ENCODE data around the gene TH. TPM values are rescaled to one million over a fixed set of nuclear protein-coding genes. Genes with fewer than 3 reads are reported as not detected.

Gene TH
- polyA plus RNA-seq, 2 of the 4 experiments (the other 2 are of a cell fraction) = not detected

- no peak for DNase-seq (ENCODE audit: low read depth in 1 of 2, low spot score in 1 of 2)
- ChIA-PET POLR2A (no interaction called here), CTCF (interaction anchor here (1.0 to 5.2 kb wide), 8 partner anchors 9 to 213 kb away, joined by 3 to 30 read pairs (median 11); no protein-coding TSS in a partner anchor)
- TF ChIP-seq HOXB13 (CRISPR knock-in tag; IDR thresholded peaks at IDR 0.05; ENCODE audit: low read depth) = no peak
- no peak for TF ChIP-seq ZNF302 (CRISPR knock-in tag; IDR thresholded peaks at IDR 0.05)
- Histone ChIP-seq H3K4me3 (no peak overlapping the region), H3K27ac (peak overlapping the region in 1 of 2 experiments; percentile 80; a peak in 1 of 6 replicates), H3K4me1 (peaks cover 25% of the 10 kb centered on the region), H3K4me2 (no peak overlapping the region), H3K9me3 (no peaks in the 10 kb centered on the region)
- no peak for ATAC-seq
- FAIRE-seq = no peak
- WGBS (ENCODE audit: missing lambda C conversion rate) = 72% methylated on average over 19 of the region's 24 CpGs
These were observed 36.4 kb upstream of the TH start for GRCh38 chr11:2207773-2208621.

GRCh38 chr11:2207212-2207611 is 35.6 kb upstream of the TH start:
- WGBS (ENCODE audit: missing lambda C conversion rate) = 79% methylated on average over 4 of the region's 11 CpGs
- no peak overlapping the region for H3K27ac ChIP-seq
- ATAC-seq = no peak
- no peak overlapping the region for H3K4me3 ChIP-seq
- H3K9me3 ChIP-seq = no peaks in the 10 kb centered on the region
- FAIRE-seq = no peak
- no peak for TF ChIP-seq CBX2 (IDR thresholded peaks at IDR 0.05; ENCODE audit: borderline replicate concordance, low read depth)
- no peak for TF ChIP-seq ZC3H11A (IDR thresholded peaks at IDR 0.05)
- no peak for TF ChIP-seq ZFP36 (IDR thresholded peaks at IDR 0.05; ENCODE audit: borderline replicate concordance, partially characterized antibody)
- no peak for TF ChIP-seq GATA3 (IDR thresholded peaks at IDR 0.05; ENCODE audit: borderline replicate concordance)
- TF ChIP-seq TFCP2L1 (CRISPR knock-in tag; IDR thresholded peaks at IDR 0.05) = no peak
- no peak for TF ChIP-seq CHD2 (IDR thresholded peaks at IDR 0.05; ENCODE audit: low read length, partially characterized antibody)
- no peak for TF ChIP-seq HOXB13 (CRISPR knock-in tag; IDR thresholded peaks at IDR 0.05; ENCODE audit: low read depth)
- TF ChIP-seq EP300 (IDR thresholded peaks at IDR 0.05) = no peak
- TF ChIP-seq ESRRA (IDR thresholded peaks at IDR 0.05; ENCODE audit: borderline replicate concordance, low read length) = no peak
- no peak for TF ChIP-seq KDM5A (IDR thresholded peaks at IDR 0.05)
- TF ChIP-seq REST (IDR thresholded peaks at IDR 0.05) = no peak
- no peak for TF ChIP-seq PBX3 (IDR thresholded peaks at IDR 0.05)
- TF ChIP-seq ELK1 (IDR thresholded peaks at IDR 0.05; ENCODE audit: low read depth, low read length) = no peak
- TF ChIP-seq RCOR1 (IDR thresholded peaks at IDR 0.05; ENCODE audit: low read depth, low read length) = no peak
- no peak for TF ChIP-seq ZSCAN20 (CRISPR knock-in tag; IDR thresholded peaks at IDR 0.05)
- TF ChIP-seq FOSL2 (IDR thresholded peaks at IDR 0.05) = no peak
- no peak for TF ChIP-seq FOSL2 (CRISPR knock-in tag; IDR thresholded peaks at IDR 0.05)
- no peak for TF ChIP-seq NFE2L2 (conservative IDR thresholded peaks at IDR 0.05; ENCODE audit: low read length)
- TF ChIP-seq ATOH8 (CRISPR knock-in tag; IDR thresholded peaks at IDR 0.05; ENCODE audit: low read depth) = no peak
- TF ChIP-seq MAX (IDR thresholded peaks at IDR 0.05) = no peak
- no peak for TF ChIP-seq BHLHE40 (IDR thresholded peaks at IDR 0.05; ENCODE audit: low read depth, low read length)
- ChIA-PET CTCF (interaction anchor here (0.7 to 5.2 kb wide), 5 partner anchors 8 to 1133 kb away, joined by 3 to 30 read pairs (median 19); no protein-coding TSS in a partner anchor), POLR2A (no interaction called here)
- no peak overlapping the region for H3K4me2 ChIP-seq
- no peak for DNase-seq (ENCODE audit: low read depth in 1 of 2, low spot score in 1 of 2)
- H3K4me1 ChIP-seq = peaks cover 18% of the 10 kb centered on the region

Measured in A549 (cell line).